ENCODE measurements around the gene ELF5. TPM values are rescaled to one million over a fixed set of nuclear protein-coding genes. Genes with fewer than 3 reads are reported as not detected.

Gene ELF5
- total and polyA plus RNA-seq, 10 of the 15 experiments (the other 5 are each of a cell fraction or from before 2014, with no cell fraction given): not detected

DNA sequence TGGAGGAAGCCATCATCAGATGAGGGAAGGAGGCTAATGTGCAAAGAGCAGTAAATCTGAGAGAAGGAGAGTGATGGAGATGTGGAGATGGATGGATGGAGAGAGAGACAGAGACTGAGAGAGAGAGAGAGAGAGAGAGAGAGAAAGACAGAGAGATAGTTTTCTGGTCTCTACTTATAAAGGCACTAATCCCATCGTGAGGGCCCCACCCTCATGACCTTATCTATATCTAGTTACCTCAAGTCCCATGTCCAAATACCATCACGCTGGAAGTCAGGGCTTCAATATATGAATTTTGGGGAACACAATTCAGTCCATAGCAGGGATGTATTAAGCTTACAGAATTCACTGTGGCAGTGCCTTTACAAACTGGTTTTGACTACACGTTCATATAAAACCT lies 21.2 kb upstream of the ELF5 start:
- Histone ChIP-seq H3K27me3 (replicated peaks in 1 of 2; ENCODE audit: control insufficient read depth in 2 of 2, insufficient read depth in 2 of 2, low read length in 1 of 2) (no peaks in the 10 kb centered on the region), H3K36me3 (ENCODE audit: control insufficient read depth in 2 of 2, insufficient read depth in 2 of 2, low read length in 1 of 2) (no peaks in the 10 kb centered on the region), H3K4me2 (ENCODE audit: control insufficient read depth, insufficient read depth) (no peak overlapping the region), H3K79me2 (ENCODE audit: control insufficient read depth, insufficient read depth, low read length) (no peaks in the 10 kb centered on the region), H3K9ac (ENCODE audit: control insufficient read depth, insufficient read depth, low read length) (no peak overlapping the region), H3K27ac (ENCODE audit: control insufficient read depth, insufficient read depth) (no peak overlapping the region), H2AFZ (ENCODE audit: control insufficient read depth, low read depth, low read length) (no peak overlapping the region), H3K4me1 (ENCODE audit: control insufficient read depth, insufficient read depth, low read length) (no peaks in the 10 kb centered on the region), H4K20me1 (ENCODE audit: control insufficient read depth, insufficient read depth) (no peaks in the 10 kb centered on the region; the same call in 1 of the 2 replicates), H3K4me3 (no peak overlapping the region), H3K9me3 (replicated peaks; ENCODE audit: control insufficient read depth, insufficient read depth, low read length) (peaks cover 1% of the 10 kb centered on the region; the same call in 2 of the 3 replicates)
- ChIA-PET CTCF (no interaction called here), RAD21 (ENCODE audit: unreplicated experiment) (no interaction called here), SMC1A (ENCODE audit: uncharacterized antibody, unreplicated experiment) (no interaction called here), POLR2A (no interaction called here)
- in situ Hi-C loops (cut with MboI): no loop called here
- WGBS (ENCODE audit: insufficient coverage, insufficient replicate concordance, low lambda C conversion rate, missing lambda C conversion rate): 42% methylated on average over 3 of the region's 3 CpGs
- FAIRE-seq (no peak), DNase-seq (ENCODE audit: low read depth, low spot score) (no peak), ATAC-seq (no peak)
- intact Hi-C loops (cut with micrococcal nuclease; ENCODE audit: unreplicated experiment): no loop called here
- BruUV-seq (replicated peaks): no TSS peak
- TF ChIP-seq NRF1 (conservative IDR thresholded peaks at IDR 0.05; ENCODE audit: low read depth, low read length): no peak
- no peak for TF ChIP-seq SPI1 (IDR thresholded peaks at IDR 0.05; ENCODE audit: borderline replicate concordance, insufficient read depth, low read depth, low read length)
- TF ChIP-seq HCFC1 (IDR thresholded peaks at IDR 0.05; ENCODE audit: low read length): no peak
- TF ChIP-seq E2F8 (IDR thresholded peaks at IDR 0.05; ENCODE audit: low read depth, partially characterized antibody): no peak
- no peak for TF ChIP-seq WRNIP1 (IDR thresholded peaks at IDR 0.05; ENCODE audit: borderline replicate concordance, low read depth, low read length)
- TF ChIP-seq NR2F1 (conservative IDR thresholded peaks at IDR 0.05): no peak
- TF ChIP-seq SP1 (IDR thresholded peaks at IDR 0.05; ENCODE audit: low read depth, low read length): no peak
- no peak for TF ChIP-seq SREBF1 (IDR thresholded peaks at IDR 0.05; ENCODE audit: low read length)
- TF ChIP-seq FOS (IDR thresholded peaks at IDR 0.05; ENCODE audit: borderline replicate concordance, extremely low read depth, insufficient read length): no peak
- no peak for TF ChIP-seq DPF2 (IDR thresholded peaks at IDR 0.05)
- no peak for TF ChIP-seq STAT3 (IDR thresholded peaks at IDR 0.05; ENCODE audit: low read depth, low read length)
- no peak for TF ChIP-seq TARDBP (IDR thresholded peaks at IDR 0.05; ENCODE audit: borderline replicate concordance)
- no peak for TF ChIP-seq ZBTB33 (IDR thresholded peaks at IDR 0.05)
- TF ChIP-seq, protein P1, sequence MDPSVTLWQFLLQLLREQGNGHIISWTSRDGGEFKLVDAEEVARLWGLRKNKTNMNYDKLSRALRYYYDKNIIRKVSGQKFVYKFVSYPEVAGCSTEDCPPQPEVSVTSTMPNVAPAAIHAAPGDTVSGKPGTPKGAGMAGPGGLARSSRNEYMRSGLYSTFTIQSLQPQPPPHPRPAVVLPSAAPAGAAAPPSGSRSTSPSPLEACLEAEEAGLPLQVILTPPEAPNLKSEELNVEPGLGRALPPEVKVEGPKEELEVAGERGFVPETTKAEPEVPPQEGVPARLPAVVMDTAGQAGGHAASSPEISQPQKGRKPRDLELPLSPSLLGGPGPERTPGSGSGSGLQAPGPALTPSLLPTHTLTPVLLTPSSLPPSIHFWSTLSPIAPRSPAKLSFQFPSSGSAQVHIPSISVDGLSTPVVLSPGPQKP (IDR thresholded peaks at IDR 0.05; ENCODE audit: low read depth, low read length): no peak
- no peak for TF ChIP-seq BACH1 (IDR thresholded peaks at IDR 0.05; ENCODE audit: borderline replicate concordance)
- TF ChIP-seq, protein P2, sequence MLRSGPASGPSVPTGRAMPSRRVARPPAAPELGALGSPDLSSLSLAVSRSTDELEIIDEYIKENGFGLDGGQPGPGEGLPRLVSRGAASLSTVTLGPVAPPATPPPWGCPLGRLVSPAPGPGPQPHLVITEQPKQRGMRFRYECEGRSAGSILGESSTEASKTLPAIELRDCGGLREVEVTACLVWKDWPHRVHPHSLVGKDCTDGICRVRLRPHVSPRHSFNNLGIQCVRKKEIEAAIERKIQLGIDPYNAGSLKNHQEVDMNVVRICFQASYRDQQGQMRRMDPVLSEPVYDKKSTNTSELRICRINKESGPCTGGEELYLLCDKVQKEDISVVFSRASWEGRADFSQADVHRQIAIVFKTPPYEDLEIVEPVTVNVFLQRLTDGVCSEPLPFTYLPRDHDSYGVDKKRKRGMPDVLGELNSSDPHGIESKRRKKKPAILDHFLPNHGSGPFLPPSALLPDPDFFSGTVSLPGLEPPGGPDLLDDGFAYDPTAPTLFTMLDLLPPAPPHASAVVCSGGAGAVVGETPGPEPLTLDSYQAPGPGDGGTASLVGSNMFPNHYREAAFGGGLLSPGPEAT (IDR thresholded peaks at IDR 0.05; ENCODE audit: low read depth): no peak
